Measurements from ENCODE around the gene TBPL1. TPM values are rescaled to one million over a fixed set of nuclear protein-coding genes. Genes with fewer than 3 reads are reported as not detected.

The TBPL1 gene
- total RNA-seq, 1 experiment from 2014 or later = 39.7 TPM

GRCh38 chr6:133986942-133987341 lies 33.9 kb downstream of the TBPL1 start:
- no peaks in the 10 kb centered on the region for H3K9me3 ChIP-seq (ENCODE audit: control insufficient read depth, insufficient read depth, low read depth, low read length)
- no peaks in the 10 kb centered on the region for H3K27me3 ChIP-seq (ENCODE audit: control insufficient read depth, insufficient read depth, low read length)
- H3K36me3 ChIP-seq (ENCODE audit: control insufficient read depth, insufficient read depth, low read length) = peaks cover 21% of the 10 kb centered on the region
- DNase-seq (ENCODE audit: low read depth, low spot score) (no peak), ATAC-seq (no peak)
- CTCF ChIA-PET = no interaction called here
- TF ChIP-seq CTCF (IDR thresholded peaks at IDR 0.05) = no peak
- TF ChIP-seq REST (IDR thresholded peaks at IDR 0.05; ENCODE audit: insufficient read depth in 1 of 2, low read depth in 2 of 2, low read length in 1 of 2) = no peak
- no peak for TF ChIP-seq TCF7L2 (IDR thresholded peaks at IDR 0.05; ENCODE audit: low read depth, low read length)
- in situ Hi-C loops (cut with HindIII; ENCODE audit: low pct_unique_long_range_greater_than_20kb, low sequenced_read_pairs) = no loop called here
- peaks cover 7% of the 10 kb centered on the region for H3K4me1 ChIP-seq (ENCODE audit: control insufficient read depth, insufficient read depth, low read length)
- POLR2A ChIA-PET = interaction anchor here (0.7 kb wide), 1 partner anchor 77 kb away, joined by 3 read pairs; no protein-coding TSS in a partner anchor
- no TSS peak for BruUV-seq (replicated peaks)
- intact Hi-C loops (cut with micrococcal nuclease; ENCODE audit: unreplicated experiment) = no loop called here
- H3K27ac ChIP-seq (ENCODE audit: low read length) = no peak overlapping the region
- no peak overlapping the region for H3K4me3 ChIP-seq (ENCODE audit: low read depth in 2 of 2, low read length in 2 of 2)

GRCh38 chr6:133989525-133989924 lies 36.5 kb downstream of the TBPL1 start:
- no peak for DNase-seq (ENCODE audit: low read depth, low spot score)
- BruUV-seq (replicated peaks) = no TSS peak
- H3K4me3 ChIP-seq (ENCODE audit: low read depth in 2 of 2, low read length in 2 of 2) = no peak overlapping the region
- in situ Hi-C loops (cut with HindIII; ENCODE audit: low pct_unique_long_range_greater_than_20kb, low sequenced_read_pairs) (no loop called here), intact Hi-C loops (cut with micrococcal nuclease; ENCODE audit: unreplicated experiment) (no loop called here)
- CTCF ChIA-PET = no interaction called here
- TF ChIP-seq POLR2AphosphoS5 (IDR thresholded peaks at IDR 0.05; ENCODE audit: low read depth, low read length) (no peak), SIN3A (IDR thresholded peaks at IDR 0.05; ENCODE audit: borderline replicate concordance, insufficient read depth, low read depth, low read length) (no peak), TCF7L2 (IDR thresholded peaks at IDR 0.05; ENCODE audit: low read depth, low read length) (no peak), REST (IDR thresholded peaks at IDR 0.05; ENCODE audit: insufficient read depth in 1 of 2, low read depth in 2 of 2, low read length in 1 of 2) (no peak), CTCF (IDR thresholded peaks at IDR 0.05) (no peak)
- H3K9me3 ChIP-seq (ENCODE audit: control insufficient read depth, insufficient read depth, low read depth, low read length) = no peaks in the 10 kb centered on the region
- POLR2A ChIA-PET = no interaction called here
- H3K4me1 ChIP-seq (ENCODE audit: control insufficient read depth, insufficient read depth, low read length) = peaks cover 7% of the 10 kb centered on the region
- no peak for ATAC-seq
- H3K27me3 ChIP-seq (ENCODE audit: control insufficient read depth, insufficient read depth, low read length) = no peaks in the 10 kb centered on the region
- no peak overlapping the region for H3K27ac ChIP-seq (ENCODE audit: low read length)
- H3K36me3 ChIP-seq (ENCODE audit: control insufficient read depth, insufficient read depth, low read length) = peaks cover 12% of the 10 kb centered on the region
